ENCODE data around the gene BICDL2. TPM values are rescaled to one million over a fixed set of nuclear protein-coding genes. Genes with fewer than 3 reads are reported as not detected.

The BICDL2 gene
- total RNA-seq, 4 donors from 2014 or later, result 0.19 to 0.42 TPM; not detected in 2

DNA sequence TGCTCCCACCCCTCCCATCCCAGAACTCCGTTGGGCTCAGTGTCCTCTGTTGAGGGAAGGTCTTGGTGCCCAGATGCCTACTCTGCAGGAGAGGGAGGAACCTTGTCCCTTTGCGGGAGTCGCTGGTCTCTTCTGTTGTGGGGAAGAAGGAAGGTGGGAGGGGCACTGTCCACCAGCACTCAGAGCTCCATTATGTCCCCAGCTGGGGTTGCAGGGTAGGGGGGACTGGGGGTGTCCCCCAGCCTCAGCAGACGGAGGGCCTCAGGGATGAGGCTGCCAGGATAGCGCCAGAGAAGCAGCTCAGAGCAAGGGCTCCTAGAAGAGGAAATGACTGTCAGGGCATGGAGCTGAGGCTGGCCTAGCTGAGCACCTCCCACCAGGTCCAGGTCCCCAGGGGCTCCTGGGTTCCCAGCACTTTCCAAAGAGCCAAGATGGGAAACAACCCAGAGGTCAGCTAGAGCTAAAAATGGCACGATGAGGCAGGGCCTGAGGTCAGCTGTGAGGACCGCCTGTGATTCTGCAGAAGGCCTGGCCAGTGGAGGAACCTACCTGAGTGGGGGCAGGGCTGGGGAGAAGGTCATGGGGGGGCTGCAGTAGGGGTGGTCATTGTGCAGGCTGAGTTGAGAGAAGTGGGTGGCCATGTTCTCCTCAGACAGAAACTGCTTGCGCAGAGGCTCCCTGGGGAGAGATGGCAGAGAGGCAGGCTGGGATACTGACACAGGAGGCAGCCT lies 13.9 kb downstream of the BICDL2 start:
- 26% methylated on average over 7 of the region's 8 CpGs for WGBS
- intact Hi-C loops (cut with DNase I), result no loop called here
- H3K36me3 ChIP-seq, result peaks cover 11 to 23% (median 20%) of the 10 kb centered on the region in 4 donors
- no peak for DNase-seq (ENCODE audit: extremely low spot score)
- peak overlapping the region; percentile 96 to 99 (median 98) for H3K27ac ChIP-seq (replicated peaks in 1 of 4)
- H3K4me3 ChIP-seq, result peak overlapping the region; percentile 66 to 86 (median 74)
- H3K27me3 ChIP-seq, result peaks cover 0 to 16% (median 11%) of the 10 kb centered on the region in 4 donors
- TF ChIP-seq EP300 (IDR thresholded peaks at IDR 0.05) (no peak), POLR2AphosphoS5 (IDR thresholded peaks at IDR 0.05) (no peak), POLR2A (IDR thresholded peaks at IDR 0.05; ENCODE audit: low read depth) (no peak)
- TF ChIP-seq, protein P1, sequence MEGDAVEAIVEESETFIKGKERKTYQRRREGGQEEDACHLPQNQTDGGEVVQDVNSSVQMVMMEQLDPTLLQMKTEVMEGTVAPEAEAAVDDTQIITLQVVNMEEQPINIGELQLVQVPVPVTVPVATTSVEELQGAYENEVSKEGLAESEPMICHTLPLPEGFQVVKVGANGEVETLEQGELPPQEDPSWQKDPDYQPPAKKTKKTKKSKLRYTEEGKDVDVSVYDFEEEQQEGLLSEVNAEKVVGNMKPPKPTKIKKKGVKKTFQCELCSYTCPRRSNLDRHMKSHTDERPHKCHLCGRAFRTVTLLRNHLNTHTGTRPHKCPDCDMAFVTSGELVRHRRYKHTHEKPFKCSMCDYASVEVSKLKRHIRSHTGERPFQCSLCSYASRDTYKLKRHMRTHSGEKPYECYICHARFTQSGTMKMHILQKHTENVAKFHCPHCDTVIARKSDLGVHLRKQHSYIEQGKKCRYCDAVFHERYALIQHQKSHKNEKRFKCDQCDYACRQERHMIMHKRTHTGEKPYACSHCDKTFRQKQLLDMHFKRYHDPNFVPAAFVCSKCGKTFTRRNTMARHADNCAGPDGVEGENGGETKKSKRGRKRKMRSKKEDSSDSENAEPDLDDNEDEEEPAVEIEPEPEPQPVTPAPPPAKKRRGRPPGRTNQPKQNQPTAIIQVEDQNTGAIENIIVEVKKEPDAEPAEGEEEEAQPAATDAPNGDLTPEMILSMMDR (IDR thresholded peaks at IDR 0.05), result no peak
- H3K4me1 ChIP-seq, result peaks cover 45 to 76% (median 64%) of the 10 kb centered on the region in 4 donors
- H3K9me3 ChIP-seq, result no peaks in the 10 kb centered on the region

DNA sequence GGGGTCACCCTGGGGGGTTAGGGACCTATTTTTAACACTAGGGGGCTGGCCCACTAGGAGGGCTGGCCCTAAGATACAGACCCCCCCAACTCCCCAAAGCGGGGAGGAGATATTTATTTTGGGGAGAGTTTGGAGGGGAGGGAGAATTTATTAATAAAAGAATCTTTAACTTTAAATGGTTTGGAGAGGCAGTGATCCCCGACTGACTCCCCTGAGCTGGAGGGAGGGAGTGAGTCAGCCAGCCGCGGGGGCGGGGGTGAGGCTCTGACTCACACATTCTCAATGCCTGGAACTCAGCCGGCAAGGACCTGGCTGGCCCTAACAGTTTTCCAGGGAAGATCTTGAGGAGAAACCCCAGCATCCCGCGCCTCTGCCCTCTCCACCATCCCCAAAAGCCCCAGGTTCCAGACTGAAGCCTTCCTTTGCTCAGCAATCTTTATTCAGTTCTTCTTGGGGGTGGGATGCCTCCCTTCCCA lies 14.5 kb downstream of the BICDL2 start:
- Histone ChIP-seq H3K4me1 (peaks cover 46 to 77% (median 66%) of the 10 kb centered on the region in 4 donors), H3K36me3 (peaks cover 9 to 21% (median 18%) of the 10 kb centered on the region in 4 donors), H3K9me3 (no peaks in the 10 kb centered on the region), H3K4me3 (peak overlapping the region; percentile 66 to 86 (median 74)), H3K27me3 (peaks cover 0 to 22% (median 17%) of the 10 kb centered on the region in 4 donors), H3K27ac (replicated peaks in 1 of 4) (peak overlapping the region; percentile 96 to 99 (median 98))
- DNase-seq (ENCODE audit: extremely low spot score), result peak; percentile 97
- 4% methylated on average over 8 of the region's 8 CpGs for WGBS
- intact Hi-C loops (cut with DNase I), result no loop called here
- peak; percentile 79 to 90 for TF ChIP-seq POLR2AphosphoS5 (IDR thresholded peaks at IDR 0.05)
- TF ChIP-seq POLR2A (IDR thresholded peaks at IDR 0.05; ENCODE audit: low read depth), result no peak
- TF ChIP-seq, protein P1 (IDR thresholded peaks at IDR 0.05), result no peak

DNA sequence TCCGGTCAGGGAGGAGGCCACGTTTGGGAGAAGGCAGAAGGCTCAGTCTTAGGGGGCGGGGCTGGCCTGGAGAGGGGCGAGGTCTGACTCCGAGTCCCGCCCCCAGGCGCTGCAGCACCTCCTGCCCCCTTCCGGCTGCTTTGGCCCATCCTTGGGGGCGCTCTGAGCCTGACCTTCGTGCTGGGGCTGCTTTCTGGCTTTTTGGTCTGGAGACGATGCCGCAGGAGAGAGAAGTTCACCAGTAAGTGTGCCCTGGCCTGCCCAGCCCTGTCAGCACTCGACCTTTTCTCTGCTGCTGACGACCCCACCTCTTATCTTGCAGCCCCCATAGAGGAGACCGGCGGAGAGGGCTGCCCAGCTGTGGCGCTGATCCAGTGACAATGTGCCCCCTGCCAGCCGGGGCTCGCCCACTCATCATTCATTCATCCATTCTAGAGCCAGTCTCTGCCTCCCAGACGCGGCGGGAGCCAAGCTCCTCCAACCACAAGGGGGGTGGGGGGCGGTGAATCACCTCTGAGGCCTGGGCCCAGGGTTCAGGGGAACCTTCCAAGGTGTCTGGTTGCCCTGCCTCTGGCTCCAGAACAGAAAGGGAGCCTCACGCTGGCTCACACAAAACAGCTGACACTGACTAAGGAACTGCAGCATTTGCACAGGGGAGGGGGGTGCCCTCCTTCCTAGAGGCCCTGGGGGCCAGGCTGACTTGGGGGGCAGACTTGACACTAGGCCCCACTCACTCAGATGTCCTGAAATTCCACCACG lies 15.1 kb downstream of the BICDL2 start:
- Histone ChIP-seq H3K9me3 (no peaks in the 10 kb centered on the region), H3K4me1 (peaks cover 46 to 77% (median 66%) of the 10 kb centered on the region in 4 donors), H3K4me3 (peak overlapping the region; percentile 66 to 86 (median 74)), H3K27ac (replicated peaks in 1 of 4) (peak overlapping the region; percentile 96 to 99 (median 98)), H3K27me3 (peaks cover 0 to 28% (median 20%) of the 10 kb centered on the region in 4 donors), H3K36me3 (peaks cover 3 to 15% (median 11%) of the 10 kb centered on the region in 4 donors)
- TF ChIP-seq EP300 (IDR thresholded peaks at IDR 0.05), result no peak
- TF ChIP-seq, protein P1 (IDR thresholded peaks at IDR 0.05), result peak in 2 of 3 experiments; percentile 37 to 39
- 7% methylated on average over 6 of the region's 25 CpGs for WGBS
- intact Hi-C loops (cut with DNase I), result no loop called here
- no peak for DNase-seq (ENCODE audit: extremely low spot score)

DNA sequence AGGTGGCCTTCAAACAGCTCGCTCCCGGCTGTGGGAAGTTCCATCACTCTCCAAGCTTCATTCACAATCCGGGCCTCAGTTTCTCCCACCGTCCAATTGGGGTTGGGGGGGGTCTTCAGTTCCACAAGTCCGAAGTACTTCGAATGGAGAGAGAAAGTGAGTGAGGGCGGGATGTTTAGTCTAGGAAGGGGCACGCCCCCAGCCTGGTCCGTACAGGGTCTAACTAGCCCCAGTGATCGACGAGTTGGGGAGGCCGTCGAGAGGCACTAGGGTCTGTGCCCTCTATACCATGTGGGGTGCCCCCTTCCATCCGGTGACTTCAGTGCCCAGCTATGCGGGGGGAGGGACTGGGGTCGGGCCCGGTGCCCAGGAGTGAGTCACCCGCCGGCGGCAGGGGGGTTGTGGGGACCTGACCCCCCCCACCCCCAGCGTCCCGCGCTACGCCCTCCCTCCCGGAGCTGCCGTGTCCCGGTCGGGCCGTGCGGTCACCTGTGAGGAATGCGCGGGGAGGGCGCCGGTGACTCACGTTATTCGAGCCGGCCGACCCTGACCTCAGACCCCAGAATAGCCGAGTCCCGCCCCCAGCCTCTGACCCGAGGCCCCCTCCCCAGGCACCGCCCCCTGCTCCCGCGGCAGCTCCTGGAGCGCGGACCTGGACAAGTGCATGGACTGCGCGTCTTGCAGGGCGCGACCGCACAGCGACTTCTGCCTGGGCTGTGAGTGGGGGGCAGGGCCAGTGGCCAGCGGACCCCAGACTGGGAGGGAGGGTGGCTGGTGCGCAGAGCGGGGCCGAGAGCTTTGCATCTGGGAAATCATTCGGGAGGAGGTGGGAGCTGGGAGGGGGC lies 15.9 kb downstream of the BICDL2 start:
- peaks cover 46 to 73% (median 66%) of the 10 kb centered on the region in 4 donors for H3K4me1 ChIP-seq
- DNase-seq (ENCODE audit: extremely low spot score), result peak; percentile 94
- 0% methylated on average over 16 of the region's 57 CpGs for WGBS
- H3K4me3 ChIP-seq, result peak overlapping the region; percentile 66 to 86 (median 74)
- peak overlapping the region; percentile 96 to 99 (median 98) for H3K27ac ChIP-seq (replicated peaks in 1 of 4)
- H3K27me3 ChIP-seq, result peaks cover 0 to 28% (median 20%) of the 10 kb centered on the region in 4 donors
- no peak for TF ChIP-seq POLR2A (IDR thresholded peaks at IDR 0.05; ENCODE audit: low read depth)
- TF ChIP-seq EP300 (IDR thresholded peaks at IDR 0.05), result no peak
- TF ChIP-seq, protein P1 (IDR thresholded peaks at IDR 0.05), result no peak
- TF ChIP-seq POLR2AphosphoS5 (IDR thresholded peaks at IDR 0.05), result peak; percentile 78 to 87
- H3K9me3 ChIP-seq, result no peaks in the 10 kb centered on the region
- intact Hi-C loops (cut with DNase I), result no loop called here
- peaks cover 0 to 7% (median 3%) of the 10 kb centered on the region in 4 donors for H3K36me3 ChIP-seq

Data from esophagus muscularis mucosa (tissue), 4 donors.